ENCODE results near the gene KCNIP1.

DNA sequence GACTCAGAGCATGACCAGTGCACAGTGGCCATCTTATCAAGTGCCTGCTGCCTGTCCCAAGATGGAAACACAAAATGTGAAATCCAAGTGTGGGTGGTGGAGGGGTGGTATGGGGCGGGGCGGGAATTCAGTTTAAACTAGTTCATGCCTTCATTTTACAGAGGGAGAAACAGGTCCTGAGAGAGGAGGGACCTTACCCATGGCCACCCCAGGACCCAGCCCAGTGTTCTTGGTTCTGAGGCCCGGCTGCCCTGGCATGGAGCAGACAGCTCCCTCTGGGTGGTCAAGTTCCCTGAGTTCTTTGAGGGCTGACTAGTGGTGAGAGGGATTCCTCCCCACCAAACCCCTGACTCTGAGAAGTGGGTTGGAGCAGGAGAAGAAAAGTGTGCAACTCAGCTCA is 20.8 kb downstream of the KCNIP1 start:
- no peak for TF ChIP-seq CTCF (conservative IDR thresholded peaks at IDR 0.05; ENCODE audit: low read depth, low read length)
- no peak for TF ChIP-seq EZH2 (IDR thresholded peaks at IDR 0.05; ENCODE audit: low read length, unreplicated experiment)

Measured in PC-3 (cell line).